Stimulated activated naive CD4-positive, alpha-beta T cell treated with Interleukin-2 at 50 U/mL for 16 hours (primary cell): Measurements from ENCODE around the gene MCM7.

Experiments
- DNase-seq: peaks from one replicate; lab custom pipeline; 2025; lab: John Stamatoyannopoulos, UW

MCM7 gene

GRCh38 chr7:100071018-100071723 is 30.0 kb downstream of the MCM7 start:
- no peak for DNase-seq

GRCh38 chr7:100069991-100070390 is 31.2 kb downstream of the MCM7 start:
- DNase-seq: no peak

GRCh38 chr7:100066953-100067352 is 34.2 kb downstream of the MCM7 start:
- no peak for DNase-seq

GRCh38 chr7:100065452-100066186 is 35.6 kb downstream of the MCM7 start:
- no peak for DNase-seq

- no peak for DNase-seq
These were observed 37.0 kb downstream of the MCM7 start for GRCh38 chr7:100064162-100064561.

- DNase-seq: no peak
These were observed 37.8 kb downstream of the MCM7 start for GRCh38 chr7:100063376-100063775.

GRCh38 chr7:100061518-100062193 is 39.5 kb downstream of the MCM7 start:
- DNase-seq: no peak

- DNase-seq: no peak
These were observed 41.9 kb downstream of the MCM7 start for GRCh38 chr7:100059251-100059739.

GRCh38 chr7:100057006-100057405 is 44.2 kb downstream of the MCM7 start:
- no peak for DNase-seq

- no peak for DNase-seq
These were observed 48.0 kb downstream of the MCM7 start for GRCh38 chr7:100053215-100053614.

GRCh38 chr7:100051611-100052010 is 49.6 kb downstream of the MCM7 start:
- no peak for DNase-seq

GRCh38 chr7:100049441-100050291 is 51.5 kb downstream of the MCM7 start, which contains the start of gene ZSCAN21:
ZSCAN21 (plus strand) TSS chr7:100049774; CDS start chr7:100057007, 7,233 bp downstream.
- peak; percentile 77 for DNase-seq

- no peak for DNase-seq
These were observed 52.5 kb downstream of the MCM7 start for GRCh38 chr7:100048680-100049079.

- no peak for DNase-seq
These were observed 56.5 kb downstream of the MCM7 start for GRCh38 chr7:100044718-100045117.
